Activated CD8-positive, alpha-beta T cell treated with anti-CD3 and anti-CD28 coated beads for 36 hours (primary cell): ENCODE data around the gene POU2F1. TPM values are rescaled to one million over a fixed set of nuclear protein-coding genes. Genes with fewer than 3 reads are reported as not detected.

Experiments
- ATAC-seq: fragments of 200-7000 bp; cut with Tn5 transposase; one replicate; pipeline ENCODE4 v1.10.0; 2021; ENCODE audit warnings: mild to moderate bottlenecking, moderate library complexity
- CTCF ChIA-PET: fragments of 350-600 bp; sonication (Branson Sonifier 250); formaldehyde crosslinking; loops from one replicate; lab custom pipeline; 2021; ENCODE audit warnings: antibody characterized with exemption; lab: Charles Lee
- POLR2A ChIA-PET: fragments of 350-600 bp; sonication (Branson Sonifier 250); formaldehyde crosslinking; loops from one replicate; lab custom pipeline; 2021; ENCODE audit warnings: antibody characterized with exemption; lab: Charles Lee
- DNase-seq: peaks from one replicate; pipeline ENCODE4 v3.0.0-alpha.2; 2020
- H3K27ac Mint-ChIP-seq: one replicate; pipeline ENCODE4 v1.8.0; 2021; ENCODE audit warnings: mild to moderate bottlenecking, mixed read lengths
- H3K27me3 Mint-ChIP-seq: one replicate; pipeline ENCODE4 v1.8.0; 2021; ENCODE audit warnings: mixed read lengths
- H3K36me3 Mint-ChIP-seq: one replicate; pipeline ENCODE4 v1.8.0; 2021; ENCODE audit warnings: low read depth, mixed read lengths
- H3K4me1 Mint-ChIP-seq: one replicate; pipeline ENCODE4 v1.8.0; 2021; ENCODE audit warnings: low read depth, mixed read lengths
- H3K4me3 Mint-ChIP-seq: one replicate; pipeline ENCODE4 v1.8.0; 2021; ENCODE audit warnings: mild to moderate bottlenecking, moderate library complexity, mixed read lengths
- H3K9me3 Mint-ChIP-seq: one replicate; pipeline ENCODE4 v1.8.0; 2021; ENCODE audit warnings: mixed read lengths
- intact Hi-C: fragments of 100-400 bp; cut with micrococcal nuclease; formaldehyde crosslinking; loops from one replicate; pipeline ENCODE4 v1.10.0; 2022
- total RNA-seq, 2 experiments: library from RNA; stranded (reverse); gene quantifications; one replicate each; pipeline ENCODE4 v1.2.3, GENCODE V29; 2021
- TF ChIP-seq, protein P1 (sequence below): fragments of 200-600 bp; IDR thresholded peaks from one replicate; pipeline ENCODE4 v1.8.0; 2022; ENCODE audit warnings: antibody characterized with exemption, mild to moderate bottlenecking

POU2F1 gene
- total RNA-seq, 2 experiments from 2014 or later = 23.6 to 24.2 TPM

DNA sequence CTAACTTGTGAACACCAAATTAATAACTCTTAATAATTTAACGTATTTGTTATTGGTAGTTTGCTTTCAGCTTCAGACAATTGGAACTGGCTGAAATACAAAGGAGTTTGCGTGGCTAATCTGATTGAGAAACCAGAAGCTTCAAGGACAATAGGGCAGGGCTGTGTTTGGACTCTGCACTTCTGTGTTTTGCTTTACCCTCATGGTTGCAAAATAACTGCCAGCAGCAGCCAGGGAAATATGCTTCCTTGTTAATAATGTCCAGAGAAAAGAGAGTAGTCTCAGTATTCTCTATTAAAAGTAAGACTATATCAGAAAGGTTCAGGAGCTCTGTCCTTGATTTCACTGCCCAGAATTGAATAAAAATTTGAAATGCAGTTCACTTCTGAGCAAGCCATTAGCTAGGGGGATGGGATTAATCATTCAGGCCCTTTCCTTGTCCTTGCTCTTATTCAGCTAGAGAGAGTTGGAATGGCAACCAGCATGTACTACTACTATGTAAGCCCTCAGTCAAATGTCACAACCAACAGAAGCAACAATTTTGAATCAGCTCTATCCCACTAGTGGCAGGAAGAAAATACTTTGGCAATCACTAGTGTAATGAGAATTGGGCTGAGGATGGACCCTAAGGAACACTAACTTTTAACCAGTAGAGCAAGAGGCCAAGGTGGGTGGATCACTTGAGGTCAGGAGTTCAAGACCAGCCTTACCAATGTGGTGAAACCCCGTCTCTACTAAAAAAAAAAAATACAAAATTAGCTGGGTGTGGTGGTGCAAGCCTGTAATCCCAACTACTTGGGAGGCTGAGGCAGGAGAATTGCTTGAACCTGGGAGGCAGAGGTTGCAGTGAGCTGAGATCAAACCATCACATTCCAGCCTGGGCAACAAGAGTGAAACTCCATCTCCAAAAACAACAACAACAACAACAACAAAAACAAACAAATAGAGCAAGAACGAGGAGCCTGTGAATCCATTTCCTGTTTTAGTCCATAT lies 76.8 kb downstream of the POU2F1 start:
- intact Hi-C loops = no loop called here
- Mint-ChIP-seq H3K4me3 (no peak overlapping the region), H3K27me3 (no peaks in the 10 kb centered on the region), H3K27ac (no peak overlapping the region), H3K36me3 (peaks cover 3% of the 10 kb centered on the region), H3K4me1 (peaks cover 17% of the 10 kb centered on the region), H3K9me3 (peaks cover 3% of the 10 kb centered on the region)
- DNase-seq (no peak), ATAC-seq (no peak)
- POLR2A ChIA-PET = interaction anchor here (0.9 kb wide), 1 partner anchor 33 kb away, joined by 3 read pairs; no protein-coding TSS in a partner anchor
- CTCF ChIA-PET = interaction anchor here (0.6 kb wide), 1 partner anchor 236 kb away, joined by 3 read pairs; no protein-coding TSS in a partner anchor
- TF ChIP-seq, protein P1, sequence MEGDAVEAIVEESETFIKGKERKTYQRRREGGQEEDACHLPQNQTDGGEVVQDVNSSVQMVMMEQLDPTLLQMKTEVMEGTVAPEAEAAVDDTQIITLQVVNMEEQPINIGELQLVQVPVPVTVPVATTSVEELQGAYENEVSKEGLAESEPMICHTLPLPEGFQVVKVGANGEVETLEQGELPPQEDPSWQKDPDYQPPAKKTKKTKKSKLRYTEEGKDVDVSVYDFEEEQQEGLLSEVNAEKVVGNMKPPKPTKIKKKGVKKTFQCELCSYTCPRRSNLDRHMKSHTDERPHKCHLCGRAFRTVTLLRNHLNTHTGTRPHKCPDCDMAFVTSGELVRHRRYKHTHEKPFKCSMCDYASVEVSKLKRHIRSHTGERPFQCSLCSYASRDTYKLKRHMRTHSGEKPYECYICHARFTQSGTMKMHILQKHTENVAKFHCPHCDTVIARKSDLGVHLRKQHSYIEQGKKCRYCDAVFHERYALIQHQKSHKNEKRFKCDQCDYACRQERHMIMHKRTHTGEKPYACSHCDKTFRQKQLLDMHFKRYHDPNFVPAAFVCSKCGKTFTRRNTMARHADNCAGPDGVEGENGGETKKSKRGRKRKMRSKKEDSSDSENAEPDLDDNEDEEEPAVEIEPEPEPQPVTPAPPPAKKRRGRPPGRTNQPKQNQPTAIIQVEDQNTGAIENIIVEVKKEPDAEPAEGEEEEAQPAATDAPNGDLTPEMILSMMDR = no peak

DNA sequence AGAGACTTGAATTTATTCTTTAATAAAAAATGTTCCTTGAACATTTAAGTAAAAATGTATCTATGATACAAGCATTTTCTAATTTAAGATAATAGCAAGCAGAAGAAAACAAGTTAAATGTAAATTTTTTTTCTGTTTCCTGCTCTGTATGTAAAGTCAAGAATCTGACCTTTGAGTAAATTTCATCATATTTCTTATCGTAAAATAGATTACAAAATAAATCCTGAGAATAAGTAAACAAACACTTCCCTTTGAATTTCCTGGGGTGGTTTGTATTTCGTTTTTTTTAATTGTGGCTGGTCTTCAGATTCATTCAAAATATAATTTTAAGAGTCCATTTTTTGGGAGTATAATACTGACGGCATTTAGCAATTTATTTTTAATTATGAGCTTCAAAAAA lies 77.6 kb downstream of the POU2F1 start:
- TF ChIP-seq, protein P1 = no peak
- H3K27ac Mint-ChIP-seq = no peak overlapping the region
- ATAC-seq (no peak), DNase-seq (no peak)
- no peak overlapping the region for H3K4me3 Mint-ChIP-seq
- H3K4me1 Mint-ChIP-seq = peaks cover 19% of the 10 kb centered on the region
- intact Hi-C loops = no loop called here
- H3K9me3 Mint-ChIP-seq = peaks cover 3% of the 10 kb centered on the region
- H3K27me3 Mint-ChIP-seq = no peaks in the 10 kb centered on the region
- ChIA-PET CTCF (interaction anchor here (0.7 kb wide), 1 partner anchor 30 kb away, joined by 3 read pairs; no protein-coding TSS in a partner anchor), POLR2A (no interaction called here)
- peaks cover 3% of the 10 kb centered on the region for H3K36me3 Mint-ChIP-seq

DNA sequence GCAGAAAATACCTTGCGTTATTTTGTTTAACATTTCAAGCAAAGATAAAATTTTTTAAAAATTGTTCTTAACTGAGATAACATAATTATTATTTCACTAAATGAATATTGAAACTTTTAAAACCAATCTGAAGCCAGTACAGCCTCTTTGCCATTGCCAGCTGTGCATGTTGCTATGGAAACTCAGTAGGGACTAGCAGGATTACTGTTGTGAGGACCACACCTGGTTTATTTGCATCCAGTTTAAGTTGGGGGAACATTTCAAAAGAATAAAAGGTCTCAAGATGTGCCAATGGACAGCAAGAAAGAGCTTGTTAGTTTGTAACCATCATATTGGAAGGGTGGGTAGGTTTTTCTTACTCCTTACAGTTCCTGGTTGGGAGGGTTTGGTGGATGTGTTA lies 80.7 kb downstream of the POU2F1 start:
- Mint-ChIP-seq H3K27ac (no peak overlapping the region), H3K4me3 (no peak overlapping the region), H3K4me1 (peaks cover 8% of the 10 kb centered on the region), H3K36me3 (no peaks in the 10 kb centered on the region), H3K9me3 (no peaks in the 10 kb centered on the region), H3K27me3 (no peaks in the 10 kb centered on the region)
- intact Hi-C loops = no loop called here
- TF ChIP-seq, protein P1 = no peak
- POLR2A ChIA-PET = no interaction called here
- ATAC-seq (no peak), DNase-seq (no peak)
- CTCF ChIA-PET = interaction anchor here (1.4 to 1.5 kb wide), 2 partner anchors 13 to 33 kb away, joined by 3 to 4 read pairs; no protein-coding TSS in a partner anchor

DNA sequence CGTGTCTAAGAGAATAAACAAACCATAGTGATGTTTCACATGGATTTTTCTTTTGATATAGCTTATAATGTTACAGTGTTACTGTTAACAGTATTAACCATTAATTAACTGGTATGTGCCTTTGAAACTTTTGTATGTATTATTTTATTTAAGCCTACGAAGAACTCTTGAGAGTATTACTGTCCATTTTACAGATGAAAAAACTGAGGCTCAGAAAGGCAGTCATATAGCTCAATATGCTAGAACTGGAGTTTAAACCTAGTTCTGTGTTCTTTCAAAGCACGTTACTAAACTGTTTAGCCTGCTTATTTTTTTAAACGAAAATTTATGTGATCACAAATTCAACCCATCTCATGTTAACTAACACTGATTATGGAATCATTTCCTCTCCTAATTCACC lies 83.5 kb downstream of the POU2F1 start:
- Mint-ChIP-seq H3K4me3 (no peak overlapping the region), H3K9me3 (no peaks in the 10 kb centered on the region), H3K36me3 (no peaks in the 10 kb centered on the region), H3K27ac (no peak overlapping the region), H3K4me1 (peaks cover 12% of the 10 kb centered on the region), H3K27me3 (no peaks in the 10 kb centered on the region)
- ChIA-PET POLR2A (no interaction called here), CTCF (no interaction called here)
- intact Hi-C loops = no loop called here
- DNase-seq = no peak
- TF ChIP-seq, protein P1 = peak; percentile 22
- ATAC-seq = no peak
